GM19193 (cell line): Measurements from ENCODE around the gene TCTN1.
A peak's percentile ranks its signal among the peaks of the same experiment; 100 is the strongest.

Experiments
- POLR2A ChIP-seq: IDR thresholded peaks from 4 replicates; pipeline ENCODE4 v1.6.1; 2011; ENCODE audit not compliant: insufficient read depth, insufficient read length; ENCODE audit errors: extremely low read depth

The TCTN1 gene

GRCh38 chr12:110582276-110583136, 31.4 kb upstream of the TCTN1 start:
- peak; percentile 43 for TF ChIP-seq POLR2A

GRCh38 chr12:110583137-110584059, 30.5 kb upstream of the TCTN1 start, which contains the start of gene PPTC7:
Gene PPTC7 (minus strand): TSS chr12:110583318. CDS start chr12:110583031, 287 bp downstream.
- TF ChIP-seq POLR2A, result peak; percentile 93

- TF ChIP-seq POLR2A, result no peak
Measured at GRCh38 chr12:110585231-110585799, 28.6 kb upstream of the TCTN1 start.

- no peak for TF ChIP-seq POLR2A
Measured at GRCh38 chr12:110590059-110590458, 23.9 kb upstream of the TCTN1 start.

GRCh38 chr12:110590806-110591326, 23.1 kb upstream of the TCTN1 start:
- TF ChIP-seq POLR2A, result no peak

- TF ChIP-seq POLR2A, result no peak
Measured at GRCh38 chr12:110591451-110592051, 22.4 kb upstream of the TCTN1 start.

- no peak for TF ChIP-seq POLR2A
Measured at GRCh38 chr12:110592078-110592477, 21.9 kb upstream of the TCTN1 start.

- no peak for TF ChIP-seq POLR2A
Measured at GRCh38 chr12:110597885-110598284, 16.0 kb upstream of the TCTN1 start.

- no peak for TF ChIP-seq POLR2A
Measured at GRCh38 chr12:110599334-110599733, 14.6 kb upstream of the TCTN1 start.

GRCh38 chr12:110600254-110600653, 13.7 kb upstream of the TCTN1 start:
- TF ChIP-seq POLR2A, result no peak

- TF ChIP-seq POLR2A, result no peak
Measured at GRCh38 chr12:110606253-110606611, 7.7 kb upstream of the TCTN1 start.

GRCh38 chr12:110613071-110613770, 708 bp upstream of the TCTN1 start:
- TF ChIP-seq POLR2A, result no peak

GRCh38 chr12:110615171-110615570, 1.2 kb downstream of the TCTN1 start:
- TF ChIP-seq POLR2A, result no peak
